GM23338 (cell line): ENCODE measurements around the gene FBXW8. TPM values are rescaled to one million over a fixed set of nuclear protein-coding genes. Genes with fewer than 3 reads are reported as not detected.

Experiments used
- ATAC-seq: fragments of 200-7000 bp; cut with Tn5 transposase; 3 replicates; pipeline ENCODE4 v1.9.1; 2020
- DNase-seq: peaks from one replicate; pipeline ENCODE4 v3.0.0-alpha.2; 2015; ENCODE audit warnings: low spot score
- H2AFZ ChIP-seq: fragments of 200-600 bp; sonication (generic); 2 replicates; pipeline ENCODE4 v1.8.0; 2016; ENCODE audit warnings: antibody characterized with exemption, mild to moderate bottlenecking, moderate library complexity
- H3F3A ChIP-seq: fragments of 200-600 bp; sonication (generic); replicated peaks from 2 replicates; pipeline ENCODE4 v1.8.0; 2017; ENCODE audit warnings: antibody characterized with exemption, mixed run types, low read depth
- H3K27ac ChIP-seq: fragments of 200-600 bp; sonication (generic); 2 replicates; pipeline ENCODE4 v1.6.1; 2016; ENCODE audit warnings: low read depth
- H3K27me3 ChIP-seq: fragments of 200-600 bp; sonication (generic); 2 replicates; pipeline ENCODE4 v1.8.0; 2016; ENCODE audit warnings: mild to moderate bottlenecking, mixed run types, moderate library complexity; ENCODE audit not compliant: insufficient read depth
- H3K36me3 ChIP-seq: fragments of 200-600 bp; sonication (generic); 2 replicates; pipeline ENCODE4 v1.8.0; 2016; ENCODE audit warnings: mild to moderate bottlenecking; ENCODE audit not compliant: insufficient read depth
- H3K4me1 ChIP-seq: fragments of 200-600 bp; sonication (generic); 2 replicates; pipeline ENCODE4 v1.8.0; 2016; ENCODE audit warnings: mild to moderate bottlenecking, moderate library complexity; ENCODE audit not compliant: insufficient read depth
- H3K4me2 ChIP-seq: fragments of 200-600 bp; sonication (generic); 2 replicates; pipeline ENCODE4 v1.7.1; 2017; ENCODE audit warnings: mixed run types
- H3K4me3 ChIP-seq: fragments of 200-600 bp; sonication (generic); 2 replicates; pipeline ENCODE4 v1.6.1; 2016; ENCODE audit warnings: mixed run types
- H3K79me2 ChIP-seq: fragments of 200-600 bp; sonication (generic); replicated peaks from 2 replicates; pipeline ENCODE4 v1.8.0; 2017; ENCODE audit warnings: mild to moderate bottlenecking; ENCODE audit not compliant: insufficient read depth
- H3K9me2 ChIP-seq: fragments of 200-600 bp; sonication (generic); 2 replicates; pipeline ENCODE4 v1.8.0; 2017; ENCODE audit not compliant: insufficient read depth
- H4K20me1 ChIP-seq: fragments of 200-600 bp; sonication (generic); replicated peaks from 2 replicates; pipeline ENCODE4 v1.8.0; 2017; ENCODE audit warnings: mild to moderate bottlenecking; ENCODE audit not compliant: insufficient read depth
- H3K27ac Mint-ChIP-seq: 2 replicates; pipeline ENCODE4 v1.8.0; 2020; ENCODE audit warnings: inconsistent platforms, mild to moderate bottlenecking, moderate library complexity, mixed read lengths
- H3K27me3 Mint-ChIP-seq: 3 replicates; pipeline ENCODE4 v1.8.0; 2022; ENCODE audit warnings: low read depth, mild to moderate bottlenecking, moderate library complexity, mixed read lengths, inconsistent platforms; ENCODE audit not compliant: insufficient read depth, poor library complexity
- H3K36me3 Mint-ChIP-seq: 3 replicates; pipeline ENCODE4 v1.8.0; 2021; ENCODE audit warnings: low read depth, mild to moderate bottlenecking, inconsistent platforms, moderate library complexity, mixed read lengths
- H3K4me1 Mint-ChIP-seq: 3 replicates; pipeline ENCODE4 v1.8.0; 2020; ENCODE audit warnings: mild to moderate bottlenecking, inconsistent platforms, mixed read lengths
- H3K4me3 Mint-ChIP-seq: 3 replicates; pipeline ENCODE4 v1.8.0; 2021; ENCODE audit warnings: moderate library complexity, mild to moderate bottlenecking, inconsistent platforms, mixed read lengths
- H3K9me3 Mint-ChIP-seq: 3 replicates; pipeline ENCODE4 v1.8.0; 2020; ENCODE audit warnings: moderate library complexity, mild to moderate bottlenecking, inconsistent platforms, mixed read lengths
- CREB1 ChIP-seq: fragments of 250-450 bp; sonication (Bioruptor Pico); IDR thresholded peaks from 2 replicates; pipeline ENCODE4 v1.5.0; 2020; ENCODE audit warnings: low read depth, mild to moderate bottlenecking, moderate library complexity
- CTCF ChIP-seq, 2 experiments: fragments of 200-600 bp in 1 of 2; sonication (generic) in 1 of 2; conservative IDR thresholded peaks; 2 replicates each; pipeline versions ENCODE4 v1.5.1 to v1.6.1; 2016 to 2017; ENCODE audit warnings: antibody characterized with exemption in 2 of 2, low read depth in 2 of 2, mild to moderate bottlenecking in 2 of 2, moderate library complexity in 1 of 2
- ETS1 ChIP-seq: IDR thresholded peaks from 2 replicates; pipeline ENCODE4 v1.6.1; 2016; ENCODE audit warnings: antibody characterized with exemption
- EZH2 ChIP-seq: fragments of 200-600 bp; sonication (generic); IDR thresholded peaks from one replicate; pipeline ENCODE4 v1.8.0; 2017; ENCODE audit warnings: antibody characterized with exemption, mild to moderate bottlenecking, low read depth; ENCODE audit not compliant: unreplicated experiment
- EZH2phosphoT487 ChIP-seq: fragments of 200-600 bp; sonication (generic); IDR thresholded peaks from one replicate; pipeline ENCODE4 v1.8.1; 2018; ENCODE audit warnings: antibody characterized with exemption; ENCODE audit not compliant: unreplicated experiment
- NANOG ChIP-seq: IDR thresholded peaks from 2 replicates; pipeline ENCODE4 v1.6.1; 2016; ENCODE audit warnings: antibody characterized with exemption, borderline replicate concordance
- POLR2AphosphoS5 ChIP-seq: IDR thresholded peaks from 2 replicates; pipeline ENCODE4 v1.6.1; 2016; ENCODE audit warnings: antibody characterized with exemption, low read depth
- ZNF331 ChIP-seq: fragments of 250-450 bp; sonication (Bioruptor Pico); IDR thresholded peaks from 2 replicates; pipeline ENCODE4 v1.5.0; 2020; ENCODE audit warnings: low read depth, mild to moderate bottlenecking, moderate library complexity
- polyA plus RNA-seq: library from polyadenylated mRNA; unstranded; fragments of >200 nt; fragmentation: Nextera tagmentation; extraction: Ambion mirVana; gene quantifications from 2 replicates; pipeline ENCODE4 v1.2.1, GENCODE V29; 2016
- total RNA-seq: library from RNA; depleted of rRNA; stranded (reverse); fragments of >200 nt; shearing (Covaris generic); gene quantifications from 2 replicates; pipeline ENCODE4 v1.2.3, GENCODE V29; 2014

FBXW8 gene
- total and polyA plus RNA-seq, 2 experiments from 2014 or later, result 4.6 to 13.9 TPM

- H3K9me2 ChIP-seq, result no peaks in the 10 kb centered on the region
- peak overlapping the region; percentile 97 for H3K4me2 ChIP-seq
- no peaks in the 10 kb centered on the region for H3K36me3 ChIP-seq
- H3K27ac Mint-ChIP-seq, result no peak overlapping the region
- no peaks in the 10 kb centered on the region; the same call in none of the 3 replicates for H3K9me3 Mint-ChIP-seq
- H2AFZ ChIP-seq, result peak overlapping the region; percentile 96
- ATAC-seq (no peak), DNase-seq (peak; percentile 32)
- H3K79me2 ChIP-seq, result 0 out of 2 replicates have a peak, but pooled peaks cover 4% of the 10 kb centered on the region
- H3K4me3 Mint-ChIP-seq, result peak overlapping the region; percentile 88
- H3K4me1 ChIP-seq, result peaks cover 45% of the 10 kb centered on the region
- TF ChIP-seq CREB1 (CRISPR knock-in tag), result no peak
- peak; percentile 21 for TF ChIP-seq EZH2phosphoT487
- peak; percentile 81 for TF ChIP-seq EZH2
- peaks cover 4% of the 10 kb centered on the region; the same call in 2 of the 3 replicates for H3K36me3 Mint-ChIP-seq
- H3K27me3 Mint-ChIP-seq, result peaks cover 63% of the 10 kb centered on the region
- H3F3A ChIP-seq, result peaks cover 30% of the 10 kb centered on the region
- peaks cover 90% of the 10 kb centered on the region for H3K27me3 ChIP-seq
- no peak overlapping the region for H3K27ac ChIP-seq
- peaks cover 18% of the 10 kb centered on the region; the same call in 1 of the 2 replicates for H4K20me1 ChIP-seq
- peaks cover 39% of the 10 kb centered on the region for H3K4me1 Mint-ChIP-seq
- H3K4me3 ChIP-seq, result peak overlapping the region; percentile 78
These were observed 30.4 kb upstream of the FBXW8 start for GRCh38 chr12:116880213-116880816.

GRCh38 chr12:116880817-116881324, 29.9 kb upstream of the FBXW8 start:
- Mint-ChIP-seq H3K27ac (no peak overlapping the region), H3K4me3 (peak overlapping the region; percentile 88), H3K4me1 (peaks cover 37% of the 10 kb centered on the region), H3K36me3 (peaks cover 4% of the 10 kb centered on the region; the same call in 2 of the 3 replicates), H3K27me3 (peaks cover 63% of the 10 kb centered on the region), H3K9me3 (no peaks in the 10 kb centered on the region; the same call in none of the 3 replicates)
- H4K20me1 ChIP-seq, result peaks cover 18% of the 10 kb centered on the region; the same call in 1 of the 2 replicates
- H3K4me3 ChIP-seq, result peak overlapping the region; percentile 78
- no peak for TF ChIP-seq ZNF331 (CRISPR knock-in tag)
- TF ChIP-seq POLR2AphosphoS5, result no peak
- TF ChIP-seq CTCF (conservative IDR thresholded peaks at IDR 0.05; ENCODE audit: low read depth in 2 of 2), result peak in 1 of 2 experiments; percentile 27; a peak in 2 of 4 replicates
- no peak for TF ChIP-seq NANOG
- TF ChIP-seq ETS1, result no peak
- H2AFZ ChIP-seq, result peak overlapping the region; percentile 96
- peaks cover 85% of the 10 kb centered on the region for H3K27me3 ChIP-seq
- no peaks in the 10 kb centered on the region for H3K36me3 ChIP-seq
- H3K27ac ChIP-seq, result no peak overlapping the region
- peaks cover 27% of the 10 kb centered on the region for H3F3A ChIP-seq
- H3K79me2 ChIP-seq, result 0 out of 2 replicates have a peak, but pooled peaks cover 4% of the 10 kb centered on the region
- DNase-seq (peak; percentile 81), ATAC-seq (peak; percentile 24)
- H3K4me2 ChIP-seq, result peak overlapping the region; percentile 99
- H3K4me1 ChIP-seq, result peaks cover 42% of the 10 kb centered on the region
- no peaks in the 10 kb centered on the region for H3K9me2 ChIP-seq
